OCI-M2 (cell line): ENCODE measurements around the gene GADD45G.

ENCODE experiments used
- DNase-seq: peaks from one replicate; lab custom pipeline; 2025; ENCODE audit not compliant: unreplicated experiment; lab: John Stamatoyannopoulos, UW

Gene GADD45G

DNA sequence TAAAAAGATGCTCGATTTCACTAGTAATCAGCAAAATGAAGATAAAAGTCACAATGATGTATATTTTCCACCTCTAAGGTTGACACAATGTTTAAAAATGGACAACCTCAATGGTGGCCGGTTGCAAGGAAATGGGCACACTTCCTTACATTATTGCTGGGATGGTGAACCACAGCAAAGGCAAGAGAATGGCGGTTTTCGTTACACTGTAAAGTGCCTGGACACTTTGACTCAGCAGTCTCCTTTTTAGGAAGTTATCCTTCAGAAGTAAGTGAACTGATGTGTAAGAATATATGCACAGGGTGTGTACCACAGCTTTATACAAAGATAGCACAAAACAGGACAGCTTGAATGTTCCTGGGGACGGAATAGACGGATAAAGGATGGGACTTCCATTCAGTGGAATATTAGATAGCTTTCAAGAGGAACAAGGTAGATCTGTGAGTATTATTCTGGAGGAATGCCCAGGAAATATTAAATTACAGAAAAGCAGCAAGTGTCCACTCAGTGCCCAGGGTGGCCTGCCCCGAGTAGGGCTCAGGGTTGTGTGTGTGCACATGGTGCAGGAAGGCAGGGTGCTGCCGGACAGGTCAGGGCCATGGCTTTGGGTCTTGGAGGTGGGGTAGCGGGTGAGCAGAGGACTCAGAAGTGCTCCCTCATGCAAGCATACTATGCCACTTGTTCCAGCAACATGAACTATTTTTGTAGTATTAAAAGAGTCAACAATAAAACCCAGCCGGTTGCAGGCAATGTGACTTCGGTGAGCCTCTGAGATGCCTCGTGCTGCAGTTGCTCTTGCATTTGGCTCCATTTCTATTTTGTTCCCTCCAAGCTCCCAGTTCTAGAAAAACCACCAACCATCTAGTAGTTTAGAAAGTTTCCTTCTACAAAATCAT lies 24.5 kb downstream of the GADD45G start:
- DNase-seq = no peak

DNA sequence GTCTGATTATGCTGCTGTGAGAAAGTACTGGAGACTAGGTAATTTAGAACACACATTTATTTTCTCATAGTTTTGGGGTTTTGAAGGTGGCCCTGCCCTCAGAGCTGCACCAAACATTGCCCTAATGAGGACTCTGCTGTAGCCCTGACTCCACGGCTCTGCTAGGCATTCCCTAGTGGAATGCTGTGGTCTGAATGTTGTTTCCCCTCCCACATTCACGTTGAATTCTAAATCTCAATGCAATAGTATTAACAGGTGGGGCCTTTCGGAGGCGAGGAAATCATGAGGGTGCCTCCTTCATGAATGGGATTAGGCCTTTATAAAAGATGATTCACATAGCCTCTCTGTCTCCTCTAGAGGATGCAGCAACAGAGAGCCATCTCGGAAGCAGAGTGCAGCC lies 25.7 kb downstream of the GADD45G start:
- no peak for DNase-seq

DNA sequence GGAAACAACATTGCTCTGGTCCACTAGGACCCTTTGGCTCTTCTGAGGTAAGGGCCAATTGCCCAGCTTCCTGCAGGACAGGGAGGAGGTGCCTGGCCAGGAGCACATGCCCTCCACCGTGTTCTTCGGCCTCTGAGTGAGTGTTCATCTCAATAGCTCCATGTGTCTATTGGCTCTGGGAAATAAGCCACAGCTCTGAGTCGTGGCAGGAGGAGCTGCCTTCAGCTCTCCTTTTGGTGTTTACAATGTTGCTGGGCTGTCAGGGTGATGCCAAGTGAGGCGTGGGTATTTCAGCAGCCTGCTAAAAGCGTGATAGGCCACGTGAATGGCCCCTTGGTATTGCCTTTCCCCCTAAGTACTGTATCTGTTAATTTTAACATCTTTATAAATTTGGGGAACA lies 26.6 kb downstream of the GADD45G start:
- no peak for DNase-seq

DNA sequence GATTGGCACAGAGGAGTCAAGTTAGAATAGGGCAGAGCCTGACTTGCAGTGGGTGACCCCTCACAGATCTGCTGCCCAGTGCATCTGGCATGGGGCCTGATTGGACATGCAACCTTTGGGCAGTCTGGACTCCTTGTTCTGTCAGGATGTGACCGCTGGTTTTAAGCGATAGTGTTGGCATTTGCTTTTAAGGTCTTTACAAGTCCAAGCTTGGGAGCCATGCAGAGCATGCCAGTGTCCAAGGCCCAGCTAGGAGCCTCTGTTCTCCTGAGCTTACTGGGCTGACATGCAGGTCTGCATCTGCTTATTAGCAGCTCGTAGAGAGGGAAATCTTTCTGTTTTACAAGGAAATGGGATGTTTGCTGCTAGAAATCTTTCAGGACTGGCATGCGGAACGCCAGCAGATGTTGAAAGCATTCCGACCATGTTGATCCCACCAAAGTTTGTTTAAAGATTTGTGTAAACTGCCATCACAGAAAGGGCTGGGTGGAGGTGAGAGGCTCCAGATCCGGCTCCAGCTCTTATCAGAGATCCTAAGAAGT lies 27.5 kb downstream of the GADD45G start:
- no peak for DNase-seq

DNA sequence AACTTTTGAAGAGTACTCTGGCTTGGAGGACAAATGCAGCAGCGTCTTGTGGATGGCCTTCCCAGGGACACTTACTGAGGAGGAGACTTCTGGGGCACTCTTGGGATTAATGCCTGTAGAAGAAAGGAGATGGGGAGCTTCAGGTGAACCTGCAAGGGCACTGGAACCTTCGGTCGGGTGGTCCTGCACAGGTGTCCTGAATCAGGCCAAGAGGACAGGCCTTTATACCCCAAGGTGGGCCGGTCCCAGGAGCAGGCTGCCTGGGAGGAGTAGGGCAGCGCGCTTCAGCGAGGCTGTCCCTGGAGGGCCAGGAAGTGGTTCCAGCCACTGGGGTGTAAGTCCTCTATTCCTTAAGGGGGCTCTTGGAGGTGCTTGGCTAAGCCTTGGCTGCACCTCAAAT lies 27.9 kb downstream of the GADD45G start:
- no peak for DNase-seq

DNA sequence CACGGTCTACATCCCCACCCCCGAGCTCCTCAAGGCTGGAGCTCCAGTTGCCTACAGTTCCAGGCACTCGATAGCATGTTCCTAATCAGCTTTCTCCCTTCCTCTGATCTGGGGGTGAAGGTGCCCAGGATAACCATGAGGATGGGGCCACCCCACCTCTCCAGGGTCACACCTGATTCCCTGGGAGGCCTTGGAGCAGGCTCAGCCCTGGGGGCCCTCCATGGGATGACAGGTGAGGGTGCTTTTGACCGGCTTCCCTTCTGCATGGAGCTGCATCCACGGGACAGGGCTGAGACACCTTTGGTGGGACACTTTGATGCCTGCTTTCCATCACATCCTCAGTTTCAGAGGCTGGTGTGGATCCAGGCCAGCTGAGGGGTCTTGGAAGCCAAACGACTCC lies 28.6 kb downstream of the GADD45G start:
- no peak for DNase-seq

DNA sequence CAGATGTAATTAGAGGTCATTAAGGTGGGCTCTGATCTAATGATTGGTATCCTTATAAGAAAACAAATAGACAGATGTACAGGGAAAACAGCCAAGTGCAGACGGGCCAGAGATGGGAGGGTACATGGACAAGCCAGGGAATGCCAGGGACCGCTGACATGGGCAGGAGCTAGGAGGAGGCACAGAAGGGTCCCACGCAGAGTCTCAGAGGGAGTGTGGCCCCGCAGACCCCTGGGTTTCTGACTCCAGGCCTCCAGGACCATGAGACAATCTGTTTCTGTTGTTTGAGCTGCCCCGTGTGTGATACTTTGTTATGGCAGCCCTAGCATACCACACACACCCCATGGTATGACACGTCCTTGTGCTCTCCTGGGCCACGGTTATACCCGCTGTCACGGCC lies 29.1 kb downstream of the GADD45G start:
- DNase-seq = no peak

DNA sequence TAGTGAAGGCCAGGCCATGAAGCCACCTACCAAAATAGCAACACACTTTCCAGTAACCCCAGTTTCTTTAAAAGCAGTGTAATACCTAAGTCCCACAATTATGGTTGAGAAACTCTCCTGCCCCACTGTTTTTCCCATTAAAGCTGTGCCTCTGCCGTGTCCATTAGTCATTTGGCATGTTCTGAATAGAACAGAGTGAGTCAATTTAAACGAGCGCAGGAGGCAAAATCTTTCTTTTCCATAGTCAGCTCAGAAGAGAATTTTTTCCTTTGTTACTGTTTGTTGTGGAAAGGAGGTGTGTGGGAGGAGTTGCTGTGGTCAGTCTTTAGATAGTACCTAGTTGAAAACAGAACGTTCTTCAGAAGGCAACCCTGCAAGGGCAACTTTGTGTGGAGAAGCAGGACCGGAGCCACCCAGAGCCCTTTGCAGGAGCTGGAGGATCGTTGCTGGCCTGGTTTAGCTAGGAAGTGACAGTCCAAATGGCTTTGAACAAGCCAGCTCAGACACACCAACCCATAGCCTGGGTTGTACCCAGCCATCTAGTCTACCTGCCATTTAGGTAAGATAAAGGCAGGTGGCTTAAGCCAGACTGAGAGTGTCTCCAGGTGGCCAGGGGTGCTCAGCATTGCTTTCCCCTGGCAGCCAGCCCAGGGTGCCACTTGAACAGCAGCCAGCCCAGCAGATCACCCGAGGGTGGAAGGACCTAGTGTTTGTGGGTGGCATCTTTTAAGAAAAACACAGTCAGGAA lies 30.4 kb downstream of the GADD45G start:
- DNase-seq = no peak

DNA sequence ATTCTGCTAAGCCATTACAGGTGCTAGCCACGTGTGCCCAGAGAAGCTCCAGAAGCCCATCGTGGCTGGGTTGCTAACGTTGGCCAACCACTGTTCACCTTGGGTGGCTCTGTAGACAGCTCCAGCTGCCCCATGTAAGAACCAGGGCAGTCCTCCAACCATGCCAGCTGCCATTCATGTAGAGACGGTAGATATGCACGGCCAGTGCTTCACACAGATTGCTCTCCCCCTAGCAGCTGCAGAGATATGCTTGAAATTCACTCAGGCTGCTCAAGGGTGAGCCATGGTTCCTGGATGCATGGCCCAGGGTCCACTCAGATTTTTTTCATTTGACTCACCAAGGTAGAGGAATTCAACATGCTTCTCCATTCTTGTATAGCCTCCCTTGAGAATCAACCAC lies 31.0 kb downstream of the GADD45G start:
- DNase-seq = no peak

DNA sequence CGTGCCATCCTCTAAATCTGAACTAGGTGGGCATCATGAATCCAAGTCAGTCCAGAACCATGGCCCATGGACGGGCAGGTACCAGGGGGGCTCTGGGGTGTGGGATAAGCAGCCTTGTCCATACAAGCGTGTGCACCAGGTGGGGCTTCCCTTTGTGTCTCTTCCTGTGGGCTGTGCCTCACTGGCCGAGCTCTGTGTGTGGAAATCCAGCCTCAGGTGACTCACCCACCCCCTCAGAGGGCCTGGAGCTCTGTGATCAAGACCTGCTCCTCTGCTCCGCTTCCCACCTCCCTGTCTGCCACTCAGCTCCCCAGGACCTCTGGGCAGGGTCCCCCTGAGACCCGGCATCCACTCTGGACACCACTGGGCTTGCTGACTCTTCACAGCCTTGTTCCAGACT lies 33.0 kb downstream of the GADD45G start:
- DNase-seq = no peak

DNA sequence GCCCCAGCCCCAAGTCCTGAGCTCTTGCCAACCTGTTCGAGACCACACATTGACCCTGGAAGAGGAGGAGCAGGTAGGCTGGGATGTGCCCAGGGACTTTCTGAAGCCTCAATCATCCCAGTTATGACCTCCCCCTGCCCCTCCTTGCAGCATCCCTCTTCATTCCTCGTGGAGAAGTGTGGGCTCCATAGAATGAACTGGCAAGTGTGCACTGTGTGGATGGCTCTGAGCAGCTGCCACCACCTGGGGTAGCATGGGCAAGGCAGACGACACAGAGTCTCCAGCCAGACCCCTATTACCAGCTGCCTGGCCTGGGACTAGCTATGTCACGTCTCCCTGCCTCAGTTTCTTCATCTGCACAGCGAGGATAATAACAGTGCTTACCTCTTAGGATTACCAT lies 33.5 kb downstream of the GADD45G start:
- DNase-seq = no peak

DNA sequence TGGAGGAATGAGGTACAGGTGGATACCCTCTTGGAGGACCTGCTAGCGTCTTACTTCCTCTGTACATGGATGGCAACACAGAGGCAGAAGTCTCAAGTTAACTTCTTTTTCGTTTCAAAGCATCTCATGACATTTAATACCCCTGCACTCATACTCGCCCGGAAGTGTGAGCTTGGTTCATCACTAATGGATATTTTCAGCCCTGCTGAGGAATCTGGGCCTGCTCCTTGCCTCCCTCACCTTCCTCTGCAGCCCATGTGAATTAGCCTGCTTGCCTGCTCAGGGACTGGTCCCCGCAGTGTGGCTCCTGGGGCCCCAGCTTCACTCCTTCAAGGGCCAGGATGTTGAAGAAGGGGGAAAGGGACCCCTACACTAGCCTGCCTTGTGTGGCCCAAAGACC lies 34.1 kb downstream of the GADD45G start:
- no peak for DNase-seq

DNA sequence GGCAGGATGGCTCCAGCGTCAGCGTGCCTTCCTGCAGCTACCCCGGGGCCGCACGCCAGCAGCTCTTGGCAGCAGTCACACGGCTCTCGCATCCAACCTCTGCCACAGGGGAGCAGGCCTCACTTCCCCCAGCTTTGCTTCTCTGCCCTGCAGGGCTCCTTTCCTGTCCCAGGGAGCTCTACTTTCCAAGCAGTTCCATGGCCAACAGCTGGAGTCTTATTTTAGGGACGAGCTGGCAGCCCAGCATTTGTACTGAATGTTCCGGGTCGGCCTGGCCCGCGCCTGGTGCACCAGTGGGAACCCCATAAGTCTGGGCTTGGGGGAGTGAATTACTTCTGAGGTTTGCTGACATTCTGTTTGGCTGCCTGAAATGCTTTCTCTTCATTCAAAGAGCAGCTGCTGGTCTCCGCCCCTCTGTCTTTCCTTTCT lies 34.6 kb downstream of the GADD45G start:
- no peak for DNase-seq

DNA sequence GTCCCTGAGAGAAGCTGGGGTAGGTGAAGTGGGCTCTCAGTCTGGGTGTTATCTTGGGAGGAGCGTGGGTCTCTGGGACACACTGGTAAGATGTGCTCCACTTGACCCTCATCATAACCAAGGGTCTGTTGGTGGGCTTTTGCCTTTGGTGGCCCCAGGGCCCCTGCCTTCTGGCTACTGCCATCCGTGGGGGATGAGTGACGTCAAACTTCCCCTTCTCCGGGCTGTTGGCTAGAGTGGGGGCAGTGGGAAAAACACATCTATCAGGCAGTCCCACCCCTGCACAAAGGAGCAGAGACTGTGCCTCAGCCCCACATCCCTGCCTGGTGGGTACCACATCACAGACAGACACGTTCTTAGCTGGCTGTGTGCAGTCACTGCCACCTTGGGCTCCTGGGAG lies 35.1 kb downstream of the GADD45G start:
- no peak for DNase-seq

DNA sequence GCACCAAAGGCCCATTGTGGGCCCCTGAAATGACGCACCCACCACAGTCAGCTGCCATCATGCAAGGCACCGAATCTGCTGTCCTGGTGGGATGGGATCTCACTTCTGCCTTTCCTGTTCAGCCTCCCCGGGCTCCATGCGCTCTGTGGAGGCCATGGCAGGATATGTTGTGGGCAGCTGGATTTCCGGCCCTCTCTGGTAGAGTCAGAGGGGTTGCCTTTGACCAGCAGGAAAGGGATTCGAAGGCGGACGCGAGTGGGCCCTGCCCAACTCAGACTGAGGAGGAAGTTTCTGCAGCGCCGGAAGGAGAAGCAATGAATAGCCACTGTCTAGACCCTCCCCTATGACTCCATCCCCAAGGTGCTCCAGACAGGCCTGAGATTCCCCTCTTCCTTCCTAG lies 35.5 kb downstream of the GADD45G start:
- no peak for DNase-seq

DNA sequence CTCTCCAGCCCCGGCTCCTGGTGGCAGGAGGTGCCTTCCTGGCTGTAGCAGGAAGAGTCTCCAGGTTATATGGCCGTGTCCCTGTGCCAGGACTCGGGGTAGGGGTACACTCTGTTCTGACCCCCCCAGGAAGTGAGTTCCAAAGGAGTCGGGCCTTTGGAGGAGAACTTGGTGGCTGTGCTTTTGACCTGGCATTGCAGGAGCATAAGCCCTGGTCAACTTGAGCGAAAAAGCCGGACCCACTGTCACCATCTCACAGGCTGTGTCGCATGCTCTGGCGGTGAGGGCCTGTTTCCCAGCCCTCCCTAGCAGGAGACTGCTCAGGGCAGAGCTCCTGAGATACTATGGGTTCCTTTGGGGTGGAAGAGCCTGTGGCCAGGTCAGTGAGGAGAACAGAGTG lies 36.0 kb downstream of the GADD45G start:
- no peak for DNase-seq

DNA sequence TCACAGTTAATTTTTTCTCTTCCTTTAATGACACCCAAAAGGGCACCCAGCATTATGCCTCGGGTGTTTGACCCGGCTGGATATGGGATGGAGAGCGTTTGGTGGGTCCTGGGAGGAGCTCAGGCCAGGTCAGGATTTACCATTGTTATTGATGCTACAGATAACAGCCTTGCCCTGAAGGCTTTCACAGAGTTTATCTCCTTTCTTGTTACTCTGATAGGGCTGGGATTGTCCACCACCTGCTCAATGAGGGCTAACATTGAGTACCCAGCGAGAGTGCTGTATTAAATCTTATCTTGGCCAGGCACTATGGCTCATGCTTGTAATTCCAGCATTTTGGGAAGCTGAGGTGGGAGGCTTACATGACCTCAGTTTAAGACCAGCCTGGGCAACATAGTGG lies 37.2 kb downstream of the GADD45G start:
- DNase-seq = no peak

DNA sequence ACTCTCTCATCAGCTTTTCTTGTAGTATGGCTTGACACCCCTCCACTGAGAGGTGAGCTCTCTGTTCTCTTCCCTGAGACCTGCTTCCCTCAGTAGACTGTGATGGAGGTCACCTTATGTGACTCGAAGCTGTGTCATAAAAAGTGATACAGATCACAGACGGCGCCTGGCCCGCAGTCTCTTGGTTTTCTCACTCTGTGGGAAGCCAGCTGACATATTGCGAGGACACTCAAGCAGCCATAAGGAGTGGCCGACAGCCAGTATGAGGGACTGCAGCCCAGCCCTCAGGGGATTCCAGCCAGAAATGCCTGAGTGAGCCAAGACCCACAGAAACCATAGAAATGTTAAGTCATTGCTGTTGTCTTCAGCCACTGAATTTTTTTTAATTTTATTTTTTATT lies 38.0 kb downstream of the GADD45G start:
- DNase-seq = no peak

DNA sequence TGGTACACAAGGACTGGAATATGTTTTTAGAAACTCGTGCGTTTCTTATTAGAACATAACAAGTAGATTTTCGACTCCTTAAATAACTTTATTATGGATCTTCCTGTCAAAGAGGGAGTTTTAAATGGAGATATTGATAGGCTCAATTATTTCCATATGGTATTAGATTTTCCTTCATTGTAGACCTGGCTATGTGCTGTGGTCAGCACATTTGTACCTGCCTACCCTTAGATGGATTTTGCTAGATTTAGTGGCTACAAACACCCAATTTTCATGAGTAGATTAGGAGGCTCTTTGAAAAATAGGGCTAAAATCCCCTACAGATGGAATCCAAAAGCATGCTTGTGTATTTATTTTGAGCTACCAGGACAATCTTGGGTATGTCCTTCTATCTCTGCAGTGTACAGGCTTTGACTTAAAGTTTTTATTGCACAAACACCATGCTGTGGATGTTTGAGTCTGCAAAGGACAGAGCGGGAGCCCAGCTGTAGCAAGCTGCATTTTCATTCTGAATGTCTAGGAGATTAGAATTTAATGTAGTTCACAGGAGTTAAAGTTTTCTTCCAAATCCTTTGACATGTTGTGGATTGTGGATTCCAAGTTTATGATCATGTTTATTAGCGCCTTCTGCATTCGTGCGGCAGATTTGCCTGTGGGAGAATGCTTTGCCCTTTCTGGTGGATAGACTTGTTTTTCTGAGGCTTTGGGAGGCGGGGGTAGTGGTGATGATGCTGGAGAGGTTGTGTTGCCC lies 41.6 kb downstream of the GADD45G start:
- no peak for DNase-seq

DNA sequence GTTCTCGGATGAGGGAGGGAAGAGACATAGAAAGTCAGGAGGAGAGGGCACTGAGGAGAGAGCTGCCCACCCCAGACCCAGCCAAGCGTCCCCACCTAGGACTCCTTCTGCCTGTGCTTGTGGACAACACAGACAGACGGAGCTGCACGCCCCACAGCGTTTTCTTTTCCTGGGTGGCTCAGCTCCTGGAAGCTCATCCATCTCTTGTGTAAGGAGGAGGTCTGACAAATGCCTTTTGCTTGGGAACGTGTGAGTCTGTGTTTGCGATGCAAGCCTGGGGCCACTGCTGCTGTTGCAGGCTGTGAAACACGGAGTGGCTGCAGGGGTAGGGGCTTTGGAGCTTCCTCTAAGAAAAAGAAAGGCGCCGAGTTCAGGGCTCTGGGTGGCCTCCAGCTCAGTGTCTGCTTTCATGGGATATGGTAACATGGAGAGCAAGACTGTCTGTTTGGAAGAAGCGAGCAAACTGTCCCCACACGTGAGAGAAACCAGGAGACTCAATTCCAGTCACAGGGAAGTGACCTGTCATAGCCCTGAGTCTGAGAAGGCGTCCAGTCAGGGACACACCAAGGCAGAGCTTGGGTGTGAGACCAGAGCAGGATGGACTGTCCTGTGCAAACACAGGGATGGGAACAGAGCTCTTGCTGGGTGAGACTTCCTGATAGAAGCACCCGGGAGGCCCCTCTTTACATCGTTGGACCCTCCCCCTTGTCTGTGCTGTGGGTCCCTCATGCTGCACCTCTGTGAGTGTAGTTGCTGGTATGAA lies 42.7 kb downstream of the GADD45G start:
- DNase-seq = no peak
